Upper lobe of left lung (tissue), 6 donors: Measurements from ENCODE around the gene CSGALNACT2. TPM values are rescaled to one million over a fixed set of nuclear protein-coding genes. Genes with fewer than 3 reads are reported as not detected.
A peak's percentile ranks its signal among the peaks of the same experiment; 100 is the strongest.

Experiments
- ATAC-seq, 2 donors: fragments of 200-7000 bp; cut with Tn5 transposase; one replicate each; pipeline ENCODE4 v1.9.1; 2022; ENCODE audit warnings: mild to moderate bottlenecking in 2 of 2, moderate library complexity in 2 of 2; ENCODE audit not compliant: low FRiP score in 2 of 2
- DNase-seq, 2 donors: peaks; one replicate each; pipeline ENCODE4 v3.0.0-alpha.2; 2019 to 2020
- H3K27ac ChIP-seq, 4 donors: fragments of 200-600 bp; sonication (generic); one replicate each; pipeline ENCODE4 v1.5.1; 2016 to 2019
- H3K27me3 ChIP-seq, 4 donors: fragments of 200-600 bp; sonication (generic); one replicate each; pipeline ENCODE4 v1.5.1; 2017 to 2019
- H3K36me3 ChIP-seq, 4 donors: fragments of 200-600 bp; sonication (generic); one replicate each; pipeline ENCODE4 v1.5.1; 2016 to 2019
- H3K4me1 ChIP-seq, 4 donors: fragments of 200-600 bp; sonication (generic); one replicate each; pipeline ENCODE4 v1.5.1; 2018 to 2019
- H3K4me3 ChIP-seq, 4 donors: fragments of 200-600 bp; sonication (generic); one replicate each; pipeline ENCODE4 v1.5.1; 2017 to 2019; ENCODE audit warnings: mild to moderate bottlenecking in 2 of 4, moderate library complexity in 1 of 4
- H3K9me3 ChIP-seq, 4 donors: fragments of 200-600 bp; sonication (generic); one replicate each; pipeline ENCODE4 v1.5.1; 2018 to 2019
- EP300 ChIP-seq, 4 donors: sonication (generic); formaldehyde crosslinking; IDR thresholded peaks; one replicate each; pipeline ENCODE4 v1.5.1; 2017; ENCODE audit warnings: antibody characterized with exemption in 4 of 4, control low read depth in 2 of 4
- POLR2A ChIP-seq, 4 donors: fragments of 450-650 bp; IDR thresholded peaks; one replicate each; pipeline ENCODE4 v1.5.1; 2016 to 2017; ENCODE audit warnings: antibody characterized with exemption in 4 of 4, mild to moderate bottlenecking in 2 of 4
- POLR2AphosphoS5 ChIP-seq, 2 donors: sonication (generic); formaldehyde crosslinking; IDR thresholded peaks; one replicate each; pipeline ENCODE4 v1.5.1; 2017; ENCODE audit warnings: antibody characterized with exemption in 2 of 2
- WGBS, 2 donors: methylation state at CpG; one replicate each; pipeline ENCODE4 v1.1.5; 2017 to 2018; 5-methylcytosine and 5-hydroxymethylcytosine counted together
- total RNA-seq, 6 donors: library from RNA; depleted of rRNA in 4 of 6; stranded (reverse); fragments of >200 nt in 4 of 6; gene quantifications; one replicate each; pipeline versions ENCODE4 v1.1.0 to v1.2.1, GENCODE V29; 2016 to 2021
- TF ChIP-seq, protein P1 (sequence below), 6 experiments: fragments of 450-650 bp in 4 of 6; fragments of 200-600 bp in 2 of 6; sonication (generic) in 2 of 6; IDR thresholded peaks; one replicate each; pipeline ENCODE4 v1.5.1; 2016 to 2019; ENCODE audit warnings: antibody characterized with exemption in 6 of 6
- donor health status: DM: no; HTN: no; CAD: no; lungs with moderate emphysema.
- donor health status: DM: no; HTN: yes; CAD: no; lungs with severe emphysema.

The CSGALNACT2 gene
- total RNA-seq, 6 donors from 2014 or later, result 30.5 to 47.1 (median 35.1) TPM

DNA sequence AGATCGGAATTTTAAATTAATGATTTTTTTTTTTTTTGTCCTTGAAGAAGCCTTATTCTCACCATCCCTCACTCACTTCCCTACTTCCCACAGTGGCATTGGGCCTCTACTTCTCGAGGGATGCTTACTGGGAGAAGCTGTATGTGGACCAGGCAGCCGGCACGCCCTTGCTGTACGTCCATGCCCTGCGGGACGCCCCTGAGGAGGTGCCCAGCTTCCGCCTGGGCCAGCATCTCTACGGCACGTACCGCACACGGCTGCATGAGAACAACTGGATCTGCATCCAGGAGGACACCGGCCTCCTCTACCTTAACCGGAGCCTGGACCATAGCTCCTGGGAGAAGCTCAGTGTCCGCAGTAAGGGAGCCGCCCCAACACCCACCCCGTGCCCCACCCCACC lies 37.9 kb upstream of the CSGALNACT2 start:
- TF ChIP-seq POLR2A (IDR thresholded peaks at IDR 0.05), result no peak
- no peak for TF ChIP-seq EP300 (IDR thresholded peaks at IDR 0.05)
- no peak for TF ChIP-seq POLR2AphosphoS5 (IDR thresholded peaks at IDR 0.05)
- TF ChIP-seq, protein P1, sequence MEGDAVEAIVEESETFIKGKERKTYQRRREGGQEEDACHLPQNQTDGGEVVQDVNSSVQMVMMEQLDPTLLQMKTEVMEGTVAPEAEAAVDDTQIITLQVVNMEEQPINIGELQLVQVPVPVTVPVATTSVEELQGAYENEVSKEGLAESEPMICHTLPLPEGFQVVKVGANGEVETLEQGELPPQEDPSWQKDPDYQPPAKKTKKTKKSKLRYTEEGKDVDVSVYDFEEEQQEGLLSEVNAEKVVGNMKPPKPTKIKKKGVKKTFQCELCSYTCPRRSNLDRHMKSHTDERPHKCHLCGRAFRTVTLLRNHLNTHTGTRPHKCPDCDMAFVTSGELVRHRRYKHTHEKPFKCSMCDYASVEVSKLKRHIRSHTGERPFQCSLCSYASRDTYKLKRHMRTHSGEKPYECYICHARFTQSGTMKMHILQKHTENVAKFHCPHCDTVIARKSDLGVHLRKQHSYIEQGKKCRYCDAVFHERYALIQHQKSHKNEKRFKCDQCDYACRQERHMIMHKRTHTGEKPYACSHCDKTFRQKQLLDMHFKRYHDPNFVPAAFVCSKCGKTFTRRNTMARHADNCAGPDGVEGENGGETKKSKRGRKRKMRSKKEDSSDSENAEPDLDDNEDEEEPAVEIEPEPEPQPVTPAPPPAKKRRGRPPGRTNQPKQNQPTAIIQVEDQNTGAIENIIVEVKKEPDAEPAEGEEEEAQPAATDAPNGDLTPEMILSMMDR (IDR thresholded peaks at IDR 0.05), result no peak
- ATAC-seq (no peak), DNase-seq (peak in 1 of 2 donors; percentile 55)
- Histone ChIP-seq H3K36me3 (no peaks in the 10 kb centered on the region), H3K27ac (no peak overlapping the region), H3K27me3 (peaks cover 0 to 10% (median 3%) of the 10 kb centered on the region in 4 donors), H3K4me1 (peaks cover 6 to 11% (median 9%) of the 10 kb centered on the region in 4 donors), H3K4me3 (no peak overlapping the region), H3K9me3 (no peaks in the 10 kb centered on the region)
- 89 to 90% methylated on average over 9 to 17 of the region's 17 CpGs for WGBS, 2 donors

DNA sequence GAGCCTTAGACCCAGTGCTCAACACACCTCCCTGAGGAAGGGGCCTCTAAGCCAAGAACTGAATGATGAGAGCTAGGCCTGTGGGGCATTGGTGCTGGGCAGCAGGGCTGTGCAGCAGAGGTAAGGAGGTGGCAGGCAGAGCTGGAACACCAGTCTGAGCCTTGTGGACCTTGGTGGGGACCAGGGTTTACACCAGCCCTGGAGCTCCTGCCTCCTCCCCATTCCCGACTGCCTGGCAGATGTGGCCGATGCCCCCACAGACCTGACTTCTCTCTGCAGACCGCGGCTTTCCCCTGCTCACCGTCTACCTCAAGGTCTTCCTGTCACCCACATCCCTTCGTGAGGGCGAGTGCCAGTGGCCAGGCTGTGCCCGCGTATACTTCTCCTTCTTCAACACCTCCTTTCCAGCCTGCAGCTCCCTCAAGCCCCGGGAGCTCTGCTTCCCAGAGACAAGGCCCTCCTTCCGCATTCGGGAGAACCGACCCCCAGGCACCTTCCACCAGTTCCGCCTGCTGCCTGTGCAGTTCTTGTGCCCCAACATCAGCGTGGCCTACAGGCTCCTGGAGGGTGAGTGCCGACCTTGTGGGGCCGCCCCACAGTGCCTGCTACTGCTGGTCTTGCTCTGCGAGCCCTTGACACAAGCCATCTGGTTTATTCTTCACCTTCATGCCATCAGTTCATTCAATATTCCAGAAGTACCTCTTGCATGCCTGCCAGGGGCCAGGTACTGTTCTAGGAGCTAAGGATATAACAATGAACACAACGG lies 36.0 kb upstream of the CSGALNACT2 start:
- DNase-seq, result peak in 1 of 2 donors; percentile 58
- H3K9me3 ChIP-seq, result no peaks in the 10 kb centered on the region
- no peak for ATAC-seq
- no peaks in the 10 kb centered on the region for H3K36me3 ChIP-seq
- TF ChIP-seq POLR2A (IDR thresholded peaks at IDR 0.05) (no peak), POLR2AphosphoS5 (IDR thresholded peaks at IDR 0.05) (no peak), EP300 (IDR thresholded peaks at IDR 0.05) (no peak)
- TF ChIP-seq, protein P1 (IDR thresholded peaks at IDR 0.05), result no peak
- WGBS, 2 donors, result 76 to 82% methylated on average over 19 of the region's 19 CpGs
- peaks cover 0 to 10% (median 3%) of the 10 kb centered on the region in 4 donors for H3K27me3 ChIP-seq
- no peak overlapping the region for H3K27ac ChIP-seq
- H3K4me3 ChIP-seq, result no peak overlapping the region
- peaks cover 11 to 16% (median 13%) of the 10 kb centered on the region in 4 donors for H3K4me1 ChIP-seq

DNA sequence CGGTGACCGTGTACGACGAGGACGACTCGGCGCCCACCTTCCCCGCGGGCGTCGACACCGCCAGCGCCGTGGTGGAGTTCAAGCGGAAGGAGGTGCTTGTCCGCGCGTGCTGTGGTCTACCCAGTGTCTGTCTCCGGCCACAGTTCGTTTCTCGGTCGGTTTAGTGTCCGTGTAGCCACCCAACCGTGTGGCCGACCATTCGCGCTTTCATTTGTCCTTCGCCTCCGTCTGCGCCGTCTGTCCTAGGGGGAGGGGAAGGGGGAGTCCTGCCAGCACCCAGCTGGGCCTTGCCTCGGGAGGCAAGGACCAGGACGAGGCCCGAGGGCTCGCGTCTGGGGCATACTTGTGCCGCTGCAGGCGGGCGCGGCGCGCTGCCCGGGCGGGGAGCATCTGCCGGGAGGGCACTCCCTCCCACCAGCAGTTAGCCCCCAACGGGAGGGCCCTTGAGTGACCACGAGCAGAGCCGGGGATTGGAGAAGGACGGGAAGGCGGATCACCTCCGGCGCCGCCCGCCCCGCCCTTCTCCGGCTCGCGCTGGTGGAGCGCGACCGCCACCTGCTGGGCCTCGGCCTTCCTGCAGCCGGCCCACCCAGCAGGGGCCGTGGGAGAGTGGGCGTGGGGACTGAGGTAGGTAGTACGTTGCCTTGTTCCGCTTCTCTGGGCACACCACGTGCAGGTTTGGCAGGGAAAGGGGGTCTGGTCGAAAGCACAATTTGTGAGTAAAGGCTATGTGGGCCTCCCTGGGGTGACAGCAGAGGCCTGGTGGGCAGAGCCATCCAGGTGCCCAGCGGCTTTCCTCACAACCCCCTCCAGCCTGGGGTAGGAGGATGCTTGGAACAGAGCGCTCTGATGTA lies 32.9 kb upstream of the CSGALNACT2 start:
- H3K4me3 ChIP-seq, result peak overlapping the region; percentile 44 to 59 (median 52)
- H3K36me3 ChIP-seq, result no peaks in the 10 kb centered on the region
- WGBS, 2 donors, result 0 to 5% methylated on average over 5 to 45 of the region's 71 CpGs
- DNase-seq (peak; percentile 83 to 96), ATAC-seq (peak; percentile 87 to 98)
- H3K27me3 ChIP-seq, result peaks cover 0 to 10% (median 3%) of the 10 kb centered on the region in 4 donors
- H3K9me3 ChIP-seq, result no peaks in the 10 kb centered on the region
- H3K27ac ChIP-seq, result no peak overlapping the region
- H3K4me1 ChIP-seq, result peaks cover 11 to 16% (median 13%) of the 10 kb centered on the region in 4 donors
- peak in 1 of 4 donors; percentile 25 for TF ChIP-seq POLR2A (IDR thresholded peaks at IDR 0.05)
- TF ChIP-seq, protein P1 (IDR thresholded peaks at IDR 0.05), result peak; percentile 99 to 100 (median 99)
- peak in 1 of 2 donors; percentile 30 for TF ChIP-seq POLR2AphosphoS5 (IDR thresholded peaks at IDR 0.05)
- no peak for TF ChIP-seq EP300 (IDR thresholded peaks at IDR 0.05)

DNA sequence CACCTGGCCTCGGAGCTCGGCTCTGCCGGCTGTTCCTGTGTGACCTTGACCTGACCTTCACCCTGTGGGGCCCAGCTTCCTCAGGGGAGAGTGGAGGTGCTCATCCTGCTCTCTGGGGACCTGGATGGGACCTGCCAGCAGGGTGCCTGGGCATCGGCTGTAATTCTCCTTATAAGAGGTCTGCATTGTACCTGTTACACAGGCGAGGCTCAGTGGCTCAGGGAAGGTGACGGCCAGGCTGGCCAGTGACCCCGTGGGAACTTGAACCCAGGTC lies 32.4 kb upstream of the CSGALNACT2 start:
- Histone ChIP-seq H3K27ac (no peak overlapping the region), H3K4me3 (no peak overlapping the region), H3K27me3 (peaks cover 0 to 10% (median 3%) of the 10 kb centered on the region in 4 donors), H3K9me3 (no peaks in the 10 kb centered on the region), H3K4me1 (peaks cover 11 to 16% (median 13%) of the 10 kb centered on the region in 4 donors), H3K36me3 (no peaks in the 10 kb centered on the region)
- no peak for DNase-seq
- no peak for ATAC-seq
- TF ChIP-seq POLR2AphosphoS5 (IDR thresholded peaks at IDR 0.05) (no peak), POLR2A (IDR thresholded peaks at IDR 0.05) (no peak), EP300 (IDR thresholded peaks at IDR 0.05) (no peak)
- TF ChIP-seq, protein P1 (IDR thresholded peaks at IDR 0.05), result no peak
- 49% methylated on average over 7 of the region's 7 CpGs; no CpG with 5 or more reads in 1 of the 2 donors for WGBS, 2 donors
